ENCODE measurements around the gene RAVER1. TPM values are rescaled to one million over a fixed set of nuclear protein-coding genes. Genes with fewer than 3 reads are reported as not detected.

Gene RAVER1
- total and polyA plus RNA-seq, 2 of the 13 experiments (the other 11 are each of a cell fraction or from before 2014, with no cell fraction given) = 3.6 to 7.9 TPM

GRCh38 chr19:10332965-10333757, at the start of gene RAVER1 (continued):
- TF ChIP-seq SMAD1 (CRISPR knock-in tag; IDR thresholded peaks at IDR 0.05; ENCODE audit: borderline replicate concordance, low read depth) (no peak; the same call in 1 of the 2 replicates), TIGD3 (CRISPR knock-in tag; IDR thresholded peaks at IDR 0.05; ENCODE audit: borderline replicate concordance) (no peak), SYNCRIP (IDR thresholded peaks at IDR 0.05; ENCODE audit: insufficient read depth, low read depth, low read length) (no peak), ZMAT5 (CRISPR knock-in tag; IDR thresholded peaks at IDR 0.05; ENCODE audit: borderline replicate concordance, low read depth) (no peak), SP2 (CRISPR knock-in tag; IDR thresholded peaks at IDR 0.05) (peak; percentile 60; the same call in 1 of the 2 replicates), RARG (CRISPR knock-in tag; IDR thresholded peaks at IDR 0.05; ENCODE audit: low read depth) (no peak), WIZ (CRISPR knock-in tag; IDR thresholded peaks at IDR 0.05) (no peak; the same call in 1 of the 2 replicates), ATF7-NPFF (CRISPR knock-in tag; IDR thresholded peaks at IDR 0.05; ENCODE audit: low read depth) (peak; percentile 76), ZNF558 (CRISPR knock-in tag; IDR thresholded peaks at IDR 0.05; ENCODE audit: borderline replicate concordance) (no peak; the same call in 1 of the 2 replicates), HNRNPL (IDR thresholded peaks at IDR 0.05; ENCODE audit: low read depth, low read length) (peak; percentile 57; the same call in 1 of the 2 replicates), GRHL1 (CRISPR knock-in tag; conservative IDR thresholded peaks at IDR 0.05) (no peak), FOSL1 (CRISPR knock-in tag; IDR thresholded peaks at IDR 0.05; ENCODE audit: borderline replicate concordance) (no peak), ZXDC (CRISPR knock-in tag; IDR thresholded peaks at IDR 0.05) (0 out of 2 replicates have a peak, but pooled peaks have one; percentile 27), ONECUT2 (CRISPR knock-in tag; IDR thresholded peaks at IDR 0.05) (no peak), ZNF205 (CRISPR knock-in tag; IDR thresholded peaks at IDR 0.05) (0 out of 2 replicates have a peak, but pooled peaks have one; percentile 29), HINFP (CRISPR knock-in tag; IDR thresholded peaks at IDR 0.05; ENCODE audit: low read depth) (0 out of 2 replicates have a peak, but pooled peaks have one; percentile 43), CENPX (CRISPR knock-in tag; IDR thresholded peaks at IDR 0.05) (no peak), STAT5B (CRISPR knock-in tag; IDR thresholded peaks at IDR 0.05) (no peak), PRMT3 (CRISPR knock-in tag; IDR thresholded peaks at IDR 0.05; ENCODE audit: borderline replicate concordance, low read depth) (no peak), ZNF605 (CRISPR knock-in tag; IDR thresholded peaks at IDR 0.05) (peak; percentile 47; the same call in 1 of the 2 replicates), SRSF4 (IDR thresholded peaks at IDR 0.05; ENCODE audit: low read depth, low read length, poor library complexity, severe bottlenecking) (no peak)

Measured in HepG2 (cell line).